PC-3 (cell line): Measurements from ENCODE around the gene PFKL. TPM values are rescaled to one million over a fixed set of nuclear protein-coding genes. Genes with fewer than 3 reads are reported as not detected.

Experiments
- ATAC-seq: fragments of 200-7000 bp; cut with Tn5 transposase; 2 replicates; pipeline ENCODE4 v1.9.1; 2020; ENCODE audit warnings: mild to moderate bottlenecking, moderate library complexity
- BruUV-seq: library from RNA; stranded (reverse); fragments of 400-500 nt; replicated peaks from 2 replicates; lab custom pipeline; 2021; lab: Mats Ljungman, UMichigan
- CTCF ChIA-PET: fragments of 300-600 bp; sonication (Branson Sonifier 250); formaldehyde crosslinking; loops from one replicate; lab custom pipeline; 2022; ENCODE audit warnings: antibody characterized with exemption; lab: Charles Lee
- POLR2A ChIA-PET: fragments of 300-600 bp; sonication (Branson Sonifier 250); formaldehyde crosslinking; loops from one replicate; lab custom pipeline; 2022; ENCODE audit warnings: antibody characterized with exemption; ENCODE audit not compliant: unreplicated experiment; lab: Charles Lee
- DNase-seq: peaks from one replicate; pipeline ENCODE4 v3.0.0-alpha.2; 2015
- H2AFZ ChIP-seq: fragments of 300-600 bp; sonication (generic); 2 replicates; pipeline ENCODE4 v1.6.0; 2016; ENCODE audit warnings: antibody characterized with exemption, low read length
- H3F3A ChIP-seq: fragments of 300-600 bp; sonication (generic); one replicate; pipeline ENCODE4 v1.6.0; 2017; ENCODE audit warnings: antibody characterized with exemption, low read length, control low read depth, mild to moderate bottlenecking; ENCODE audit not compliant: unreplicated experiment
- H3K27ac ChIP-seq: fragments of 300-600 bp; sonication (generic); 2 replicates; pipeline ENCODE4 v1.5.1; 2016; ENCODE audit warnings: mild to moderate bottlenecking, low read length
- H3K27me3 ChIP-seq: fragments of 300-600 bp; sonication (generic); 2 replicates; pipeline ENCODE4 v1.6.1; 2016; ENCODE audit warnings: low read length, mixed read lengths
- H3K36me3 ChIP-seq: fragments of 300-600 bp; sonication (generic); 2 replicates; pipeline ENCODE4 v1.6.1; 2016; ENCODE audit warnings: low read depth, mixed run types, low read length, mixed read lengths
- H3K4me1 ChIP-seq: fragments of 300-600 bp; sonication (generic); 2 replicates; pipeline ENCODE4 v1.5.1; 2016; ENCODE audit warnings: low read length; ENCODE audit not compliant: insufficient read depth
- H3K4me2 ChIP-seq: fragments of 300-600 bp; sonication (generic); 2 replicates; pipeline ENCODE4 v1.6.0; 2016; ENCODE audit warnings: low read length
- H3K4me3 ChIP-seq: fragments of 300-600 bp; sonication (generic); 2 replicates; pipeline ENCODE4 v1.5.1; 2016; ENCODE audit warnings: mild to moderate bottlenecking, low read length, mixed read lengths
- H3K79me2 ChIP-seq: fragments of 300-600 bp; sonication (generic); 2 replicates; pipeline ENCODE4 v1.6.1; 2017; ENCODE audit warnings: low read length, mixed read lengths
- H3K9ac ChIP-seq: fragments of 300-600 bp; sonication (generic); 2 replicates; pipeline ENCODE4 v1.6.0; 2016; ENCODE audit warnings: mild to moderate bottlenecking, low read length
- H3K9me2 ChIP-seq: fragments of 300-600 bp; sonication (generic); replicated peaks from 2 replicates; pipeline ENCODE4 v1.6.1; 2016; ENCODE audit warnings: mixed run types, low read length, mixed read lengths
- H3K9me3 ChIP-seq: fragments of 300-600 bp; sonication (generic); 2 replicates; pipeline ENCODE4 v1.6.1; 2016; ENCODE audit warnings: low read length, mixed read lengths
- H4K20me1 ChIP-seq: fragments of 300-600 bp; sonication (generic); 2 replicates; pipeline ENCODE4 v1.6.1; 2016; ENCODE audit warnings: low read length, mixed read lengths
- EZH2 ChIP-seq: fragments of 300-600 bp; sonication (generic); IDR thresholded peaks from one replicate; pipeline ENCODE4 v1.6.1; 2017; ENCODE audit warnings: antibody characterized with exemption, mild to moderate bottlenecking, low read length; ENCODE audit not compliant: unreplicated experiment
- EZH2phosphoT487 ChIP-seq: fragments of 300-600 bp; sonication (generic); IDR thresholded peaks from 2 replicates; pipeline ENCODE4 v1.6.1; 2018; ENCODE audit warnings: mild to moderate bottlenecking, antibody characterized with exemption, low read length, borderline replicate concordance
- intact Hi-C: fragments of 100-400 bp; cut with micrococcal nuclease; formaldehyde crosslinking; loops from 2 replicates; pipeline ENCODE4 v1.9.0; 2023
- total RNA-seq: library from RNA; depleted of rRNA; stranded (reverse); fragments of >200 nt; gene quantifications from 2 replicates; pipeline ENCODE4 v1.2.3, GENCODE V29; 2014
- TF ChIP-seq, protein P1 (sequence below): fragments of 300-600 bp; sonication (generic); conservative IDR thresholded peaks from 2 replicates; pipeline ENCODE4 v1.5.1; 2017; ENCODE audit warnings: antibody characterized with exemption, low read depth, mild to moderate bottlenecking, low read length

PFKL gene
- total RNA-seq, 1 experiment from 2014 or later: 223 TPM

DNA sequence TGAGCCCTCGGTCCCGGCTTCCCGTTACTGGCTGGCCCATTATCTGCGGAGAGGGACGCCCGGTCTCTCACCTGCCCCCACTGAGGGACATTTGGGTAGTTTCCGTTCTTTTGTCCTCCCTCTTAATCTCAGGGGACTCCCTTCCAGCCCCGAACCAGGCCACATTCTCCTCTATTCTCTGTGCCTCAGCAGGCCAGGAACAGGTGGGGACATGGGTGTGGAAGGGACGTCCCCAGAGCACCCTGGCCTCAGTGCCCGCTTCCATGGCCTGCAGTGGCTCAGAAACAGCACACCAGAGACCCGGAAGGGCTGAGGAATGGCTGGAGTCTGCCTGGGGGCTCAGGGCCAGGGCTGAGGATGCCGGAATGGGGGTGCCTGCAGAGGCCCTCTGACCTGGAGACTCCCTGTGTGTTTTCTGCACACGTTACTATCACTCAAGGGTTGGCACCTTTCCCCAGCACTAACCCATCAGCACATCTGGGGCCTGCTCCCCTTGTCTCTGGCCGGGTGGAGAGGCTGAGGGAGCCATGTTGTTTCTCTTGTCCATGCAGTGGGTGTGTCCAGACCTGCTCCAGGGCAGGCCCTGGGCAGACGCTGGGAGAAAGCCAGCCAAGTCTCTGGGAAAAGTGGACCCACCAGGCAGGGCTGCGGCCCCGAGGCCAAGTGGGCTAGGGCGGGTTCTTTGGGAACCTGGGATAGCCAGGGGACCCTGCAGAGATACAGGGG, 28.1 kb upstream of the PFKL start:
- Histone ChIP-seq H4K20me1 (no peaks in the 10 kb centered on the region), H3K9ac (no peak overlapping the region), H3K4me1 (no peaks in the 10 kb centered on the region), H3K79me2 (no peaks in the 10 kb centered on the region), H3K9me2 (no peaks in the 10 kb centered on the region), H2AFZ (no peak overlapping the region), H3K27ac (no peak overlapping the region), H3K27me3 (no peaks in the 10 kb centered on the region; the same call in 1 of the 2 replicates), H3K9me3 (no peaks in the 10 kb centered on the region), H3K4me3 (no peak overlapping the region), H3K4me2 (no peak overlapping the region), H3K36me3 (no peaks in the 10 kb centered on the region), H3F3A (no peaks in the 10 kb centered on the region)
- no TSS peak for BruUV-seq
- ATAC-seq: no peak
- POLR2A ChIA-PET: no interaction called here
- CTCF ChIA-PET: no interaction called here
- no peak for DNase-seq
- intact Hi-C loops: no loop called here
- TF ChIP-seq EZH2phosphoT487 (no peak), EZH2 (no peak)
- TF ChIP-seq, protein P1, sequence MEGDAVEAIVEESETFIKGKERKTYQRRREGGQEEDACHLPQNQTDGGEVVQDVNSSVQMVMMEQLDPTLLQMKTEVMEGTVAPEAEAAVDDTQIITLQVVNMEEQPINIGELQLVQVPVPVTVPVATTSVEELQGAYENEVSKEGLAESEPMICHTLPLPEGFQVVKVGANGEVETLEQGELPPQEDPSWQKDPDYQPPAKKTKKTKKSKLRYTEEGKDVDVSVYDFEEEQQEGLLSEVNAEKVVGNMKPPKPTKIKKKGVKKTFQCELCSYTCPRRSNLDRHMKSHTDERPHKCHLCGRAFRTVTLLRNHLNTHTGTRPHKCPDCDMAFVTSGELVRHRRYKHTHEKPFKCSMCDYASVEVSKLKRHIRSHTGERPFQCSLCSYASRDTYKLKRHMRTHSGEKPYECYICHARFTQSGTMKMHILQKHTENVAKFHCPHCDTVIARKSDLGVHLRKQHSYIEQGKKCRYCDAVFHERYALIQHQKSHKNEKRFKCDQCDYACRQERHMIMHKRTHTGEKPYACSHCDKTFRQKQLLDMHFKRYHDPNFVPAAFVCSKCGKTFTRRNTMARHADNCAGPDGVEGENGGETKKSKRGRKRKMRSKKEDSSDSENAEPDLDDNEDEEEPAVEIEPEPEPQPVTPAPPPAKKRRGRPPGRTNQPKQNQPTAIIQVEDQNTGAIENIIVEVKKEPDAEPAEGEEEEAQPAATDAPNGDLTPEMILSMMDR: no peak

DNA sequence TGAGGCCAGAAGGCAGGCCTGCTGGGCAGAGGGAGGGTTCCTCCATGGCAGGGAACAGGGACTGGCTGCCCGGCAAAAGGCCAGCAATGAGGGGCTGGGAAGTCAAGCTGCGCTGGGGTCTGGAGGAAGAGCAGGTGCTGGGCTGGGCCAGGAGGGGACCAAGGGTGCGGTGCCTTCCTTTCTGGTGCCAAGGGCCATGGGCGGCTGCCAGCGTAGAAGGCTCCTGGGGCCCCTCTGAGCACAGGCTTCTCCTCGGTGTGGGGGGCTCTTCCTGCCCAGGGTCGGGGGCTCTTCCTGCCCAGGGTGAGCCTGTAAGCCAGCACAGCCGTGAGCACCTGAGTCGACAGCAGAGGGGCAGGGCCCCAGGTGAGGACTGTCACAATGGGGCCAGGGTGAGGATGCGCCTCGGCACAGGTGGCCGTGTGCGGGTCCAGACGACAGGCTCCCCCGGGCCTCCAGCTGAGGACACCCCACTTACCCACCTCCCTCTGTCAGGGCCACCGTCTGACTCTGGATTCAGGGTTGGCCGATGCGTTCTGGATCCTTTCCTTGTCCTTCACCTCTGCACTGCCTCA, 27.5 kb upstream of the PFKL start:
- Histone ChIP-seq H2AFZ (no peak overlapping the region), H4K20me1 (no peaks in the 10 kb centered on the region), H3K27me3 (no peaks in the 10 kb centered on the region; the same call in 1 of the 2 replicates), H3K9me3 (no peaks in the 10 kb centered on the region), H3K4me2 (no peak overlapping the region), H3K4me1 (no peaks in the 10 kb centered on the region), H3K27ac (no peak overlapping the region), H3K79me2 (no peaks in the 10 kb centered on the region), H3K9ac (no peak overlapping the region), H3K4me3 (no peak overlapping the region), H3K9me2 (no peaks in the 10 kb centered on the region), H3K36me3 (no peaks in the 10 kb centered on the region), H3F3A (no peaks in the 10 kb centered on the region)
- ATAC-seq: no peak
- intact Hi-C loops: no loop called here
- no TSS peak for BruUV-seq
- DNase-seq: no peak
- no peak for TF ChIP-seq EZH2phosphoT487
- ChIA-PET POLR2A (no interaction called here), CTCF (no interaction called here)

DNA sequence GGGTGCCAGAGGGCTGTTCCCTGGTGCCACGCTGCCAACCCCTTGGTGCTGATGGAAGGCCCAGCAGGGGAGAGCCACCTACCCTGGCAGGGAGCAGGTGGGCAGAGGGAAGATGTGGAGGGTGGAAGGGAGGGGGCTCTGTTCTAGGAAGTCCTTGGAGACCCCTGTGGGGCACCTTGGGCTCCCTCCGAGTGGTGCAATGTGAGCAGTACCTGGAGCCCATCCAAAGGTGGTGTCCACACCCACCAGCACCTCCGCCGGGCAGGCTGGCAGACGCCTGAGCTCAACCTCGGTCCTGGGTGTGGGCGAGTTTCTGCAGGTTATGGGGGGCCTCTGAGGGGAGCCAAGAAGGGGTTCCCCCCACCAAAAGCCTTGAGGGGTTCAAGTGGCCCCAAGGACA, 26.8 kb upstream of the PFKL start:
- H3F3A ChIP-seq: no peaks in the 10 kb centered on the region
- no peak for DNase-seq
- no peaks in the 10 kb centered on the region for H3K4me1 ChIP-seq
- no peaks in the 10 kb centered on the region for H3K79me2 ChIP-seq
- no peak overlapping the region for H3K9ac ChIP-seq
- no peaks in the 10 kb centered on the region for H3K9me2 ChIP-seq
- ChIA-PET POLR2A (no interaction called here), CTCF (no interaction called here)
- H4K20me1 ChIP-seq: no peaks in the 10 kb centered on the region
- no peaks in the 10 kb centered on the region for H3K36me3 ChIP-seq
- no peaks in the 10 kb centered on the region for H3K9me3 ChIP-seq
- H2AFZ ChIP-seq: no peak overlapping the region
- H3K27ac ChIP-seq: no peak overlapping the region
- TF ChIP-seq, protein P1: no peak
- no peak for TF ChIP-seq EZH2
- no peak for TF ChIP-seq EZH2phosphoT487
- no peak overlapping the region for H3K4me2 ChIP-seq
- BruUV-seq: no TSS peak
- no peaks in the 10 kb centered on the region; the same call in 1 of the 2 replicates for H3K27me3 ChIP-seq
- intact Hi-C loops: no loop called here
- ATAC-seq: no peak
- H3K4me3 ChIP-seq: no peak overlapping the region
